ENCODE data around the gene ZBED1. TPM values are rescaled to one million over a fixed set of nuclear protein-coding genes. Genes with fewer than 3 reads are reported as not detected.

ZBED1 gene
- total and polyA plus RNA-seq, 9 of the 15 experiments (the other 6 are each of a cell fraction or from before 2014, with no cell fraction given): 0.61 to 27.6 (median 13.9) TPM

DNA sequence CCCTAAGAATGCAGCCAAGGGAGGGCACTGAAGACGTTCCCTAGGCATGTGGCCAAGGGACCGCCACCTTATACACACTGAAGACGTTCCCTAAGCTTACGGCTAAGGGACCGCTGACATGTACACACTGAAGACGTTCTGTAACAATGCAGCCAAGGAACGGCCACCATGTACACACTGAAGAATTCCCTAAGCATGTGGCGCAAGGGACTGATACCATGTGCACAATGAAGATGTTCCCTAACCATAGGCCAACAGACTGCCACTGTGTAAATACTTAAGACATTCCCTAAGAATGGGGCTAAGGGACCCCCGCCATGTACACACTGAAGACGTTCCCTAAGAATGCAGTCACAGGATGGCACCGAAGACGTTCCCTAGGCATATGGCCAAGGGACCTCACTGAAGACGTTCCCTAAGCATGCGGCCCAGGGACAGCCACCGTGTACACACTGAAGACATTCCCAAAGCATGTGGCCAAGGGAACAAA, 36.1 kb downstream of the ZBED1 start (continued):
- TF ChIP-seq, protein P1, sequence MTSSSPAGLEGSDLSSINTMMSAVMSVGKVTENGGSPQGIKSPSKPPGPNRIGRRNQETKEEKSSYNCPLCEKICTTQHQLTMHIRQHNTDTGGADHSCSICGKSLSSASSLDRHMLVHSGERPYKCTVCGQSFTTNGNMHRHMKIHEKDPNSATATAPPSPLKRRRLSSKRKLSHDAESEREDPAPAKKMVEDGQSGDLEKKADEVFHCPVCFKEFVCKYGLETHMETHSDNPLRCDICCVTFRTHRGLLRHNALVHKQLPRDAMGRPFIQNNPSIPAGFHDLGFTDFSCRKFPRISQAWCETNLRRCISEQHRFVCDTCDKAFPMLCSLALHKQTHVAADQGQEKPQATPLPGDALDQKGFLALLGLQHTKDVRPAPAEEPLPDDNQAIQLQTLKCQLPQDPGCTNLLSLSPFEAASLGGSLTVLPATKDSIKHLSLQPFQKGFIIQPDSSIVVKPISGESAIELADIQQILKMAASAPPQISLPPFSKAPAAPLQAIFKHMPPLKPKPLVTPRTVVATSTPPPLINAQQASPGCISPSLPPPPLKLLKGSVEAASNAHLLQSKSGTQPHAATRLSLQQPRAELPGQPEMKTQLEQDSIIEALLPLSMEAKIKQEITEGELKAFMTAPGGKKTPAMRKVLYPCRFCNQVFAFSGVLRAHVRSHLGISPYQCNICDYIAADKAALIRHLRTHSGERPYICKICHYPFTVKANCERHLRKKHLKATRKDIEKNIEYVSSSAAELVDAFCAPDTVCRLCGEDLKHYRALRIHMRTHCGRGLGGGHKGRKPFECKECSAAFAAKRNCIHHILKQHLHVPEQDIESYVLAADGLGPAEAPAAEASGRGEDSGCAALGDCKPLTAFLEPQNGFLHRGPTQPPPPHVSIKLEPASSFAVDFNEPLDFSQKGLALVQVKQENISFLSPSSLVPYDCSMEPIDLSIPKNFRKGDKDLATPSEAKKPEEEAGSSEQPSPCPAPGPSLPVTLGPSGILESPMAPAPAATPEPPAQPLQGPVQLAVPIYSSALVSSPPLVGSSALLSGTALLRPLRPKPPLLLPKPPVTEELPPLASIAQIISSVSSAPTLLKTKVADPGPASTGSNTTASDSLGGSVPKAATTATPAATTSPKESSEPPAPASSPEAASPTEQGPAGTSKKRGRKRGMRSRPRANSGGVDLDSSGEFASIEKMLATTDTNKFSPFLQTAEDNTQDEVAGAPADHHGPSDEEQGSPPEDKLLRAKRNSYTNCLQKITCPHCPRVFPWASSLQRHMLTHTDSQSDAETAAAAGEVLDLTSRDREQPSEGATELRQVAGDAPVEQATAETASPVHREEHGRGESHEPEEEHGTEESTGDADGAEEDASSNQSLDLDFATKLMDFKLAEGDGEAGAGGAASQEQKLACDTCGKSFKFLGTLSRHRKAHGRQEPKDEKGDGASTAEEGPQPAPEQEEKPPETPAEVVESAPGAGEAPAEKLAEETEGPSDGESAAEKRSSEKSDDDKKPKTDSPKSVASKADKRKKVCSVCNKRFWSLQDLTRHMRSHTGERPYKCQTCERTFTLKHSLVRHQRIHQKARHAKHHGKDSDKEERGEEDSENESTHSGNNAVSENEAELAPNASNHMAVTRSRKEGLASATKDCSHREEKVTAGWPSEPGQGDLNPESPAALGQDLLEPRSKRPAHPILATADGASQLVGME (CRISPR knock-in tag; IDR thresholded peaks at IDR 0.05): no peak
- TF ChIP-seq, protein P2, sequence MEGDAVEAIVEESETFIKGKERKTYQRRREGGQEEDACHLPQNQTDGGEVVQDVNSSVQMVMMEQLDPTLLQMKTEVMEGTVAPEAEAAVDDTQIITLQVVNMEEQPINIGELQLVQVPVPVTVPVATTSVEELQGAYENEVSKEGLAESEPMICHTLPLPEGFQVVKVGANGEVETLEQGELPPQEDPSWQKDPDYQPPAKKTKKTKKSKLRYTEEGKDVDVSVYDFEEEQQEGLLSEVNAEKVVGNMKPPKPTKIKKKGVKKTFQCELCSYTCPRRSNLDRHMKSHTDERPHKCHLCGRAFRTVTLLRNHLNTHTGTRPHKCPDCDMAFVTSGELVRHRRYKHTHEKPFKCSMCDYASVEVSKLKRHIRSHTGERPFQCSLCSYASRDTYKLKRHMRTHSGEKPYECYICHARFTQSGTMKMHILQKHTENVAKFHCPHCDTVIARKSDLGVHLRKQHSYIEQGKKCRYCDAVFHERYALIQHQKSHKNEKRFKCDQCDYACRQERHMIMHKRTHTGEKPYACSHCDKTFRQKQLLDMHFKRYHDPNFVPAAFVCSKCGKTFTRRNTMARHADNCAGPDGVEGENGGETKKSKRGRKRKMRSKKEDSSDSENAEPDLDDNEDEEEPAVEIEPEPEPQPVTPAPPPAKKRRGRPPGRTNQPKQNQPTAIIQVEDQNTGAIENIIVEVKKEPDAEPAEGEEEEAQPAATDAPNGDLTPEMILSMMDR (IDR thresholded peaks at IDR 0.05 in 2 of 3, conservative IDR thresholded peaks at IDR 0.05 in 1 of 3; ENCODE audit: insufficient read depth in 2 of 3, low read depth in 1 of 3, low read length in 3 of 3): no peak
- TF ChIP-seq, protein P3, sequence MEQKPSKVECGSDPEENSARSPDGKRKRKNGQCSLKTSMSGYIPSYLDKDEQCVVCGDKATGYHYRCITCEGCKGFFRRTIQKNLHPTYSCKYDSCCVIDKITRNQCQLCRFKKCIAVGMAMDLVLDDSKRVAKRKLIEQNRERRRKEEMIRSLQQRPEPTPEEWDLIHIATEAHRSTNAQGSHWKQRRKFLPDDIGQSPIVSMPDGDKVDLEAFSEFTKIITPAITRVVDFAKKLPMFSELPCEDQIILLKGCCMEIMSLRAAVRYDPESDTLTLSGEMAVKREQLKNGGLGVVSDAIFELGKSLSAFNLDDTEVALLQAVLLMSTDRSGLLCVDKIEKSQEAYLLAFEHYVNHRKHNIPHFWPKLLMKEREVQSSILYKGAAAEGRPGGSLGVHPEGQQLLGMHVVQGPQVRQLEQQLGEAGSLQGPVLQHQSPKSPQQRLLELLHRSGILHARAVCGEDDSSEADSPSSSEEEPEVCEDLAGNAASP (IDR thresholded peaks at IDR 0.05): no peak
- TF ChIP-seq KDM5B (IDR thresholded peaks at IDR 0.05; ENCODE audit: insufficient replicate concordance, low read depth, low read length) (no peak), ATF7 (IDR thresholded peaks at IDR 0.05) (peak; percentile 65), HNRNPL (IDR thresholded peaks at IDR 0.05; ENCODE audit: low read depth, low read length) (no peak), CAMTA2 (CRISPR knock-in tag; conservative IDR thresholded peaks at IDR 0.05) (no peak), CSDE1 (IDR thresholded peaks at IDR 0.05) (no peak), NFYB (IDR thresholded peaks at IDR 0.05; ENCODE audit: extremely low read depth, insufficient read length) (no peak), HCFC1 (IDR thresholded peaks at IDR 0.05; ENCODE audit: low read depth, low read length) (no peak; the same call in none of the 2 replicates), RNF2 (IDR thresholded peaks at IDR 0.05) (peak; percentile 96), ZC3H8 (IDR thresholded peaks at IDR 0.05) (no peak), POLR2G (IDR thresholded peaks at IDR 0.05; ENCODE audit: low read depth, low read length) (no peak), ADNP (tag; IDR thresholded peaks at IDR 0.05) (no peak), MTF1 (CRISPR knock-in tag; IDR thresholded peaks at IDR 0.05; ENCODE audit: borderline replicate concordance) (no peak), ZNF23 (CRISPR knock-in tag; IDR thresholded peaks at IDR 0.05) (no peak), ZNF561 (CRISPR knock-in tag; conservative IDR thresholded peaks at IDR 0.05) (no peak)
- TF ChIP-seq, protein P4, sequence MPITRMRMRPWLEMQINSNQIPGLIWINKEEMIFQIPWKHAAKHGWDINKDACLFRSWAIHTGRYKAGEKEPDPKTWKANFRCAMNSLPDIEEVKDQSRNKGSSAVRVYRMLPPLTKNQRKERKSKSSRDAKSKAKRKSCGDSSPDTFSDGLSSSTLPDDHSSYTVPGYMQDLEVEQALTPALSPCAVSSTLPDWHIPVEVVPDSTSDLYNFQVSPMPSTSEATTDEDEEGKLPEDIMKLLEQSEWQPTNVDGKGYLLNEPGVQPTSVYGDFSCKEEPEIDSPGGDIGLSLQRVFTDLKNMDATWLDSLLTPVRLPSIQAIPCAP (CRISPR knock-in tag; IDR thresholded peaks at IDR 0.05; ENCODE audit: borderline replicate concordance): no peak
- TF ChIP-seq, protein P5, sequence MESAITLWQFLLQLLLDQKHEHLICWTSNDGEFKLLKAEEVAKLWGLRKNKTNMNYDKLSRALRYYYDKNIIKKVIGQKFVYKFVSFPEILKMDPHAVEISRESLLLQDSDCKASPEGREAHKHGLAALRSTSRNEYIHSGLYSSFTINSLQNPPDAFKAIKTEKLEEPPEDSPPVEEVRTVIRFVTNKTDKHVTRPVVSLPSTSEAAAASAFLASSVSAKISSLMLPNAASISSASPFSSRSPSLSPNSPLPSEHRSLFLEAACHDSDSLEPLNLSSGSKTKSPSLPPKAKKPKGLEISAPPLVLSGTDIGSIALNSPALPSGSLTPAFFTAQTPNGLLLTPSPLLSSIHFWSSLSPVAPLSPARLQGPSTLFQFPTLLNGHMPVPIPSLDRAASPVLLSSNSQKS (CRISPR knock-in tag; IDR thresholded peaks at IDR 0.05): no peak
